ENCODE results near the gene CNOT4.

GRCh38 chr7:135459951-135460567 is 49.8 kb downstream of the CNOT4 start:
- TF ChIP-seq CTCF (IDR thresholded peaks at IDR 0.05): no peak
- TF ChIP-seq POLR2A (IDR thresholded peaks at IDR 0.05): no peak
